Anterior cingulate cortex (tissue), 58 donors: Measurements from ENCODE around the gene POR.
A peak's percentile ranks its signal among the peaks of the same experiment; 100 is the strongest.
"Not testable (repeated sequence)": the region's sequence is repeated elsewhere in the genome, so short reads cannot be mapped to it uniquely, and the experiment has no call there.

Source experiments
- DNase-seq, 58 donors: peaks; one replicate each; lab custom pipeline; 2025; lab: John Stamatoyannopoulos, UW

Gene POR

DNA sequence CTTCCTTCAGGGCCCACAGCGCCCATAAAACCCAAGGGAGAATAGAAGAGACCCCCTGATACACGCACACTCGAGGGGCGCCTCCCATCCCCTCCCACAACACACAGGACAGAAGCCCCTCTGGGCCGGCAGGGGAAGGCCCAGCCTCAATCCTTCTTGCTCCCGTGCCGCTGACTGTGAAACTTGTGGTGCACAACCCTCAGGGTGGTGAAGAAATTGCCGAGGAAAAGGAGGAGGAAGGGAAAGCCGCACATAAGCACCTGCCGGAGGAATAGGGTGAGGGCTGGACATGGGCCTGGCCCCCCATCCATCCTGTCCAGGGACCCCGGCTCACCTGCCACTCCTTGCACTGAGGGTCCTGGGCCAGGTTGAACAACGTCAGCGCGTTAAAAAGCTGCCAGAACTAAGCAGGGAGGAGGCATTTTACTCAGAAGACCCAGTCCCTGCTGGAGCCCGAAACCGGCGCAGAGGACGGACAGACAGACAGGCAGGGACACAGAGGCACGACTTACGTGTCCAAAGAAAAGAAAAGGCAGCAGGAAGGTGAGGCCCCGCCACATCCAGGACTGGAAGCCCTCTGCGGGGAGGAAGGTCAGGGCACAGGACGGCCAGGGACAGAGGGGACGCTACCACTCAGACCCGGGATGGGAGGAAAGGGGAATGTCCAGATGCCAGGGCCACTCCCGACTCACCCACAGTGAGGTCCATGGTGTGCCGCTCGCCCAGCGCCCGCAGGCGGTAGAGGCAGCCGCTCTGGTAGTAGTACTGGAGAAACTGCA is 72.3 kb downstream of the POR start:
- DNase-seq = no peak

DNA sequence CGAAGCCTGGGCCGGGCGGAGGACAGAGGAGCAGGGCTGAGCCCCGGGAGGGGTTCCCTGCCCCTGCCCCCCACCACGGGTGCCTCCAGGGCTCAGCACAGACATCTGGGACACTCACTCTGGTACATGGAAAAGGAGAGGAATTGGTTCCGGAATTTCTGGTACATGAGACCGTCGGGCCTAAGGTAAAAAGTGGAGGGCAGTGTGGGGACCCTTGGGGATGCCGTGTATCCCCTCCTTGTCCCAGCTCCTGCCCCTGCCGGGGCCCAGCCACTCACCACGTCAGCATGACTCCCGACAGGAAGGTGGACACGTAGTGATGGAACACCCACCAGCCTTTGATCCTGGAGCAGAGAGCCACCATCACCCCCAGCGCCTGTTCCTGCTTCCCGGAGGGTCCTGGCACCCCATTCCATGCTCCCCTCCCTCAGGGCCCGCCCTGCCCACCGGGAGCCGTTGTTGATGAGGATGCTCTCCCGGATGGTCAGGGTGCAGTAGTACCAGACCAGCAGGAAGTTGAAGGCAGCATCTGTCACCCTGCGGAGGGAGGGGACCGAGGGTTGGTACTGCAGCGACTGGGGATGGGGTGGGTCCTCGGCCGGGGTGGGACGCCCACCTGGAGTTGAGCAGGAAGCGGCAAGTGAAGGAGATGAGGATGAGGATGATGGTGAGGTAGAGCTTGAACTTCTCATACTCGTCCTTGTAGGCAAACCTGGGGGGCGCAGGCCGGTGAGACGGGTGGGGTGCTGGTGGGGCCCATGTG is 73.0 kb downstream of the POR start:
- no peak for DNase-seq

DNA sequence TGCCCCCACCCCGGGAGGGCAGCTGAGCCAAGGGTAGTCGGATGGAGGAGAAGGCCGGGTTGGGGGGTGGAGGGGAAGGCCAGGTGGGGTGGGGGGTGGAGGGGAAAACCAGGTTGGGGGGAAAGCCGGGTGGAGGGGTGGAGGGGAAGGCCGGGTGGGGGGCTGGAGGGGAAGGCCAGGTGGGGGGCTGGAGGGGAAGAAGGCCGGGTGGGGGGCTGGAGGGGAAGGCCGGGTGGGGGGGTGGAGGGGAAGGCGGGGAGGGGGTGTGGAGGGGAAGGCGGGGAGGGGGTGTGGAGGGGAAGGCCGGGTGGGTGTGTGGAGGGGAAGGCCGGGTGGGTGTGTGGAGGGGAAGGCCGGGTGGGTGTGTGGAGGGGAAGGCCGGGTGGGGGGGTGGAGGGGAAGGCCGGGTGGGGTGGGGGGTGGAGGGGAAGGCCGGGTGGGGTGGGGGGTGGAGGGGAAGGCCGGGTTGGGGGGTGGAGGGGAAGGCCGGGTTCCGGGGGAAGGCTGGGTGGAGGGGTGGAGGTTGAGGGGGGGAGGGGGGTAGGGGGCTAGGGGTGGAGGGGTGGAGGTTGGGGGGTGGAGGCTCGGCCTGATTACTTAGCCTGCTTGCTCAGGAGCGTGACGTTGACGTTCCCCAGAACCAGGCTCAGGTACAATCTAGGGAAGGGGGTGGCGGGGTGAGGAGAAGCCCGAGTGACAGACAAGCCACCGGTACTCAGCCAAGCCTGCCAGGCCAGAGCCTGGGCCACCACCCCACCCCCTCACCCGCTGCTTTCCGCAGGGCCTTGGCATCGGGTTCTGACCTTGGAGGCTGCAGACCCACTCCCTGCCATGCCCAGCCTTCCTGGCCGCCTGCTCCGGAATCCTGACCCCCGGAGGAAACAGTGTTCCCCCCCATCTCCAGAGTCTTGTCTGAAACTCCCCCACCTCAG is 73.9 kb downstream of the POR start:
- peak in 14 of 58 donors; percentile 10 to 59 (median 24) for DNase-seq

DNA sequence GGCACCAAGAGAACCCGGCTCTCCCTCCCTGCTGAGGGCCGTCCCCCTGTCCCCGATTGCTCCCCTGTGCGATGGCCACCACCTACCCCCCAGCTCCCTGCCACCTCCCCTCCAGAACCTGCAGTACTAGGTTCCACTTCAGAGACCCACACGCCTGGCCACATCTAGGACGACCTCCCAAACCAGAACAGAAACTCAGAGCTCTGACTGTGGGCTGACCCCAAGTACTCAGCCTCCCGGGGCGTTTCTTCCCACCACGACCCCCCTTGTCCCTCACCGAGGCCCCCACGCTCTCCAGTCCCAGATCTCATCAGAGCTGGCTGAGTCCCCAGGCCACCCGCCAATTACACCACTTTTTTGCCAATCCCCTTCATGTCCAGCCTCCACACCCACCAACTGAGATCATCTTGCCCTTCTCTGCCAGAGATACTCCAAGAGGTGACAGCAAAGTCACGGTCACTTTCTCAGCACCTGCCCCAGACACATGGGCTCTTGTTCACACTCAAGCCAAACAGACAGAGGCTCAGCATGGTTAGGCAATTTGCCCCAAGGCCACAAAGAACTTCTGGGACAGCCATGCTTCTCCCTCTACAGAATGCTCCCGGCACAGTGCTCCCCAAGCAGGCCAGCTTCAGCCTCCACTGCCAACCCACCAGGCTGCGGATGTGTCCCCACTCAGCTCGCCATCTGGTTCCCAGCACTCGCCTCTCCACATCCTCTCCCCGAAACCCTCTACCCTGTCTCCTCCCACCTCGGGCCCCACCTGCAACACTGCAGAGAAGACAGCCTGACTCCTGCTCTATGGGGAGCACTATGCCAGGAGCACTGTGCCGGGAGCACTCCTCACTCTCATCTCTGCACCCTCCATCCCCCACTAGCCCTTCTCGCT is 74.8 kb downstream of the POR start:
- DNase-seq = no peak

DNA sequence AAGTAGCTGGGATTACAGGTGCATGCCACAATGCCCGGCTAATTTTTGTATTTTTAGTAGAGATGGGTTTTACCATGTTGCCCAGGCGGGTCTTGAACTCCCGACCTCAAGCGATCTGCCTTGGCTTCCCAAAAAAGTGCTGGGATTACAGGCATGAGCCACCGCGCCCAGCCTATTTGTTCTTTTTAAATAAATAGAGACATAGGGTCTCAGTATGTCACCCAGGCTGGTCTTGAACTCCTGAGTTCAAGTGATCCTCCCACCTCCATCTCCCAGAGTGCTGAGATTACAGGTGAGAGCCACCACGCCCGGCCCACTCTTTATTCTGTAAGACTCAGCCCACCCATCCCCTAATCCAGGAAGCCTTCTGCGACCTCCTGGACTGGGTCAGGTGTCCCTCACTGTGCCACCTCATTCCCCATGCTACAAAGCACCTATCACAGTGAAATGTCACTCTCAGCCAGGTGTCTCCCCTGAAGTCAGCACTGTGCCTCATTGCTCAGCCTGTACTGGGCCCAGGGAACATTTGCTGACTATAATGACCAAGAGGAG is 76.7 kb downstream of the POR start:
- no peak for DNase-seq

DNA sequence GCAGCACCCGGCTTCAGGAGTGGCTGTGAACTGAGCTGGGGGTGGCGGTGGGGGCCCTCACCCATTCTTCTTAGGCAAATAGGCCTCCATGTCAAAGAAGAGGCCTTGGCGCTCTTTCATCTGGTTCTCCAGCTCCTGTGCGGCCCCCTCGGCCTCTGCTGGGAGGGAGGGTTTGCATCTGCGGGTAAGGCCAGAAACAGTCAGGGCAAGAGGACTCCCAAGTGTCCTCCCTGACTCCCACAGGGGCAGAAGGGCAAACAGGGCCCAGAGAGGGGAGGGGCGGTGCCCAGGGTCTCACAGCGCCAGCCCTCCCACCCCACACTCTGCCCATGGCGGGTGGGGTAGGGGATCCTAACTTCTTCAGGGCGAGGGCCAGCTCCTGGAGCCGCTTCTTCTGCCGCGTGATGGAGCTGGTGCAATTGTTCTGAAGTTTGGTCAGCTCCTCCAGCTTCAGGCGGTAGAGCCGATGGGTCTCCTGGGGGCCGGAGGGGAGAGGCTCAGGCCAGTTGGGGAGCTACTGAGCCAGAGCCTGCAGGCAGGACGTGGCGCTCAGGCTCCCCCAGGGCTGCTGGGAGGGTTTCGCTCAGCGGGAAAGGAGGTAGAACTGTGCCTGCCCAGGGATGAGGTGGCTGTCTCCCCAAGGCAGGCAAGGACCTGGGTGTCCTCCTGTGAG is 77.3 kb downstream of the POR start:
- DNase-seq = no peak

DNA sequence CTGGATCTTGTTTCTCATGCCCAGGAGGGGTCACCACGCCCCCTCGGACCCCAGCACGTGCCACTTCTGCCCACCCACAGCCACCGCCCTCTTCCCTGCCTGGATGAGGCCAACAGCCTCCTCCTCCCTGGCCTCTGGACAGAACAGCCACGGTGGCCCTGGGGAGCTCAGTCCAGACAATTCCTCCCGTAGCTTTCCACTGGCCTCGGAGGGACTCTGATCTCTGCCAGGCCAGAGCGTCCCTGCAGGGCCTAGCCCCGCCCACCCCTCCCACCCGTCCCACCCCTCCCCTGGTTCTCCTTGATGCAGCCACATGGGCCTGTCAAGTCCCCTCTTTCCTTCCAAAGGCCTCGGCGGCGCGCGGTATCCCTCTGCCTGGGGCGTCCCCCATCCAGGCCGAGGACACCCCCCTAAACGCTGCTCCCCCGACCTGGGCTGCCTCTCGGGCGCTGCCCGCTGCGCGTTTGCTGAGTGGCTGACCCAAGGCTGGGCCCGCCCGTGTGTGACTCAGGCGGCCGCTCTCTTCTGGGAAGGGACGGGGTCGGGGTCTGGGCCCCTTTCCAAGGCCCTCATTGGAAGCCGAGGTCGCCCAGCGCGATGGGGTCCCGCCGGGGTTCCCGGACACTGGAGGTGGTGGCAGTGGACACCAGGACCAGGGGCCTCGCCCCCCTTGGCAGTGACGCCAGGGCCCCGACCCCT is 78.9 kb downstream of the POR start:
- peak in 47 of 58 donors; percentile 24 to 85 (median 57) for DNase-seq

DNA sequence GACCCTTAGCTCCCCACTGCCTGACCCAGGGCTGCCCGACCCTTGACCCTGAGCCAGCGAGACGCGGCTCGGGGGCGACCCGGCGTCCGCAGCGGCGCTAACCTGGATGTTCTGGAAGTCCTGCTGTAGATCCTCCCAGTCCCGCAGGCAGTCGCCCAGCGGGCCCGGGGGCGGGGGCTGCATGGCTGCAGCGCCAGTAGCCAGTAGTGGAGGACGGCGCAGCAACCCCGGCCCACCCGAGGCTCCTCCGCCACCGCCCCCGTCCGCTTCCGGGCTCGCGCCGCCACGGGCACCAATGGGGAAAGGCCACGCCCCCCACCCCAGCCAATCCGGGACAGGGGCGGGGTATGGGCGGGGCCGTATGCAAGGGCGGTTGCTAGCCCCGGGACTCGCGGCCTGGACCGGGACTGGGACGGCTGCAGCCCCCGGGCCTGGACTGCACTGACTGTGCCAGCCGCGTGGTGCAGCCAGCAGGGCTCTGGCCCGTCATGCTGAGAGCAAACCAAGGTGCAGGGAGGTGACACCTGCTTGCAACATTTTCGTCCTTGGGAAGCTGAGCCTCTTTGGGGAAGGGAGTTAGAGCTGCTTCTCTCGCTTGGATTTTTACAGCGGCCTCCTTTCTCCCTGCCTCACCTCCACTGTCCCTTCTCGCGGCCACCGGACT is 79.6 kb downstream of the POR start, which contains the start of gene TMEM120A:
TSS of gene TMEM120A (minus strand) at position 208 of the 664 bp plus-strand sequence. CDS start at position 183, 25 bp downstream.
- DNase-seq = peak; percentile 56 to 98 (median 91)

DNA sequence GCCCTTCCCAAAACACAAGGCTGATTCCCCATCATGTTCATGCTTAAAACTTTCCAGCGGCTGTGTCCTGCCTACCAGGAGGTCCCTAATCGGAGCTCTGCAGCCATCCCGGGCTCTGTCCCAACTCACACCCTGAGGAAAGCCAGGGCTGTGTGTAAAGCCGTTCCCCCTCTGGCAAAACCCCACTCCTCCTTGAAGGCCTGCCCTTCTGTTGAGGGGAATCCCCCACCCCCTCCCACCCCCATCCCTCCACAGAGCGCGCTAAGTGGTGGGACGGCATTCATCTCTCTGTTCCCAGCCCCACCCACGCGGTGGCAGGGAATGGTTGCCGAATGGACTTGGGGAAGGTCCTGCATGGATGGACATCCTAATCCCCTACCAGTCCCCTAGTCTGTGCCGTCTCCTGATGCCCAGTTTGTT is 80.1 kb downstream of the POR start:
- DNase-seq = peak in 1 of 58 donors; percentile 47

DNA sequence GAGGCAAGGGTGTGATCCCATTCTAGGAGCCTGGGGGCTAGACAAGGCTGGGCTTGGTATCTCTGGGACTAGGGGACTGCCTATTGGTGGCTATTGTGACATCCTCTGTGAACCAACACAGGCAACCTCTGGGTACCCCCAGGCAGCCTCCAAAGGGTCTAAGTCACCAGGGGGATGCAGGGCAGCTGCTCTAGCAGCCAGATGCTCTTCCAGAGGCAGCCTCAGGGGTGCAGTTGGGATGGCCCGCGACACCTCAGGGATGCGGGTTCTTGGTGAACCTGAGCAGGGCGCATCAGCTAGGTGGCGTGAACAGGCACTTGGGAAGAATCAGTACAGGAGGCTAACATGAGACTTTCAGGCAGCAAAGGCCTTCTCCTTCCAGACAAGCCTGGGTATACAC is 81.0 kb downstream of the POR start:
- no peak for DNase-seq

DNA sequence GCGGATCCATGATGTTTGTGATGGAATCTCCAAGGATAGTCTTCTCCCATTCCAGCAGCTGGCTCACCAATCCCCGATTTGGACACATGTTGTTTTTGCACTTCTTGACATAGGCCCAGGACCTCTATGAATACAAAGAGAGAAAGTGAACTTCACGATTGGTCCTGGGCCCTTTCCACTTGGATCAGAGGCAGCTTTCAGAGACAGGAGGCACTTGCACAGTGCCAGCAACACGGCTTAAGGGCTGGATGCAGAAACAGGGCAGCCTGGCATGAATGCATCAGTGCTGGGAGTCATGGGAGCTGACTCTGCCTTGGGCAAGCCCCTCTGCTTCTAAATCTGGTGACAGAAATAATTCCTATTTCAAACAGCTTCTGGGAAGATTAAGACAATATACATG is 81.5 kb downstream of the POR start:
- no peak for DNase-seq

DNA sequence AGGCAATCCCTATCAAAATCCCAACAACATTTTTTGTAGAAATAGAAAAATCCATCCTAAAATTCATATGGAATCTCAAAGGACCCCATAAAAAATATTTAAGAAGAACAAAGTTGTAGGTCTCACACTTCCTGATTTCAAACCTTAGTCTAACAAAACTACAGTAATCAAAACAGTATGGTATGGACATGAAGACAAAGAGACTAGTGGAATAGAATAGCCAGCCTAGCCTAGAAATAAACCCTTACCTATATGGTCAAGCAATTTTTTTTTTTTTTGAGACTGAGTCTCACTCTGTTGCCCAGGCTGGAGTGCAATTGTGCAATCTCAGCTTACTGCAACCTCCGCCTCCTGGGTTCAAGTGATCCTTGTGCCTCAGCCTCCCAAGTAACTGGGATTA is 83.1 kb downstream of the POR start:
- no peak for DNase-seq

DNA sequence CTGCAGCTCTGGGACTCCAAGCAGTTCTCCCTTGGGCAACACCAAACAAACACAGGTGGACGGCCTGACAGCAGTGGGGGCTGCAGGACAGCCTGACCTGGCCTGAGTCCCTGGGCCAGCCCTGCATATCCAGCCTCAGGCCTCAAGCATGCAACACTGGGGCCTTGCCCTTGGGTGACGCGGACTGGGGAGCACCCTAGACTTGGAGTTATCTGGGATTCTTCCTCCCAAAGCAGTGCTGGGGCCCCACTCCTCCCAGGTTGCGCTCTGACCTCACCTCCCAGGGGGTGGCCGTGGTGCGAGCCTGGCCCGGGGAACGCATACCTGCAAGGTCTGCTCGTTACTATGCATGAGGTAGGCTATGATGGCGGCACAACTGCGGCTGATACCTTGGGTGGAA is 85.6 kb downstream of the POR start:
- no peak for DNase-seq

DNA sequence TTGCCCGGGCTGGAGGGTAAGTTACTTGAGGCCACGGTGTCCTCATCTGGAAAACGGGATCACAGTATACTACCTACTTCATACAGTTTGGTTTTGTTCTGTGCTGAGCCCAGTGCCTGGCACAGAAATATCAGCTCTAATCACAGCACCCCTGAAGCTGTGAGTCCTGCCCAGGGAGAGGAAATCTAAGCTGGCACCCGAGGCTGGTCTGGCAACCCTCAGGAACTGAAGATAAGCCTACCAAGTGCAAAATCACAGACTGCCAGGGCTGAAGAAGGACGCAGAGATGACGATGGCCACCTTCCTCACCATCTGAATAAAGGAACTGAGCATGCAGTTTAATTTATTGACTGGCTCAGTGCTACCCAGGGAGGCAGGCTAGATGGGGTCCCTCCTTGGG is 87.2 kb downstream of the POR start:
- DNase-seq = no peak

DNA sequence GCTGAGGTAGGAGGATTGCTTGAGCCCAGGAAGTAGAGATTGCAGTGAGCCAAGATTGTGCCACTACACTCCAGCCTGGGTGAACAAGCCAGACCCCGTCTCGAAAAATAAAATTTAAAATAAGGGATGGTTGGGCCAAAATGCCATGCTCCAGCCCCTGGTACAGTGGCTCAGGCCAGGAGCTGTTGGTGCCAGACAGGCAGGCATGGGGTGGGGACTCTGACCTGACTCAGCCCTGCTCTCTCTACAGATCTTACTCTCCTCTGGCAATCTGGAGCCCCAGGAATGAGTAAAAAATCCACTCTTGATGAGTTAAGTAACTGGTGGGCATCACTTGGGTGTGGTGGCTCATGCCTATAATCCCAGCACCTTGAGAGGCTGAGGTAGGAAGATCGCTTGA is 87.9 kb downstream of the POR start:
- no peak for DNase-seq

DNA sequence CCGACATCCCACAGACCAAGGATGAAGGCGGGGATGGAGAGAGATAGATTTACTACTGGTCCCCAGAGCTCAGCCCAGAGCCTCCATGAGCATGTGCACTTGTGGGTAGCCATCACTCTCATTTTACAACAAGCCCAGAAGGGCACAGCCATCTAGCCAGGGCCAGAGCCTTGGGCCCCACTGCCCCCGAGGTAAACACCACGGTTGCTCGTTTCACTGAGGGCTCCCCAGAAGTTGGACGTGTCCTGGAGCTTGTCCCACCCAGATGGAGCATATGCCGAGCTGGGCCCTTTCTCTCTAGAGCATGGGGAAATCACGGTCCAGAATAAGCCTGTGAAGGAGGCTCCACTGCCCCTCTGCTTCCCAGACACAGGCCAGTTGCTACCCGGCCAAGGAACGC is 88.4 kb downstream of the POR start:
- DNase-seq = no peak

DNA sequence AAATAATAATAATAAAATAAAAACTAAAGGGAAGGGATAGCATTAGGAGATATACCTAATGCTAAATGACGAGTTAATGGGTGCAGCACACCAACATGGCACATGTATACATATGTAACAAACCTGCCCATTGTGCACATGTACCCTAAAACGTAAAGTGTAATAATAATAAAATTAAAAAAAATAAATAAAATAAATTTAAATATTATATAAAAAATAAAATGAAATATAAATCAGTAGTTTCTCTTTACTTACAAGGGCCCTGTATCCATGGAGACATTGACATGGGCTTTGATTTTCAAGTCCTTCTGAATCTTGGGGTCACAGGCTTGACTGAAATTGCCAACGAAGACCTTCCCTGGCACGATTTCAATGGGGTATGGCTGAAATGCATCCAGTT is 90.0 kb downstream of the POR start:
- not testable (repeated sequence) for DNase-seq
